Caco-2 (cell line): Measurements from ENCODE around the gene MTRR. TPM values are rescaled to one million over a fixed set of nuclear protein-coding genes. Genes with fewer than 3 reads are reported as not detected.

Experiments used
- Bru-seq: library from RNA; stranded (reverse); fragments of 400-500 nt; gene quantifications from one replicate; lab custom pipeline; 2021; lab: Mats Ljungman, UMichigan
- BruChase-seq, 2 experiments: library from RNA; stranded (reverse); fragments of 400-500 nt; gene quantifications; one replicate each; lab custom pipeline; 2021; lab: Mats Ljungman, UMichigan
- BruUV-seq: library from RNA; stranded (reverse); fragments of 400-500 nt; replicated peaks from 2 replicates; lab custom pipeline; 2021; lab: Mats Ljungman, UMichigan
- CTCF ChIA-PET: fragments of 300-600 bp; sonication (Branson Sonifier 250); formaldehyde crosslinking; loops from one replicate; lab custom pipeline; 2022; ENCODE audit warnings: antibody characterized with exemption; lab: Charles Lee
- POLR2A ChIA-PET: fragments of 300-600 bp; sonication (Branson Sonifier 250); formaldehyde crosslinking; loops from one replicate; lab custom pipeline; 2022; ENCODE audit warnings: antibody characterized with exemption; lab: Charles Lee
- DNase-seq, 2 experiments: peaks; one replicate each; pipeline versions ENCODE4 v3.0.0 to v3.0.0-alpha.2; 2020 to 2022
- H3K27me3 ChIP-seq: replicated peaks from 2 replicates; pipeline ENCODE4 v1.6.0; 2011; ENCODE audit warnings: low read length; ENCODE audit not compliant: control insufficient read depth, insufficient read depth
- H3K36me3 ChIP-seq: 2 replicates; pipeline ENCODE4 v1.5.1; 2011; ENCODE audit warnings: low read length; ENCODE audit not compliant: control insufficient read depth, insufficient read depth
- H3K4me1 ChIP-seq: fragments of 250-450 bp; sonication (Bioruptor Pico); 2 replicates; pipeline ENCODE4 v1.5.1; 2020; ENCODE audit warnings: mild to moderate bottlenecking
- H3K4me3 ChIP-seq: 2 replicates; pipeline ENCODE4 v1.5.1; 2011; ENCODE audit warnings: low read depth, mild to moderate bottlenecking, control low read depth, low read length
- H3K9me3 ChIP-seq: fragments of 250-450 bp; sonication (Bioruptor Pico); 2 replicates; pipeline ENCODE4 v1.5.1; 2020; ENCODE audit warnings: mild to moderate bottlenecking, moderate library complexity
- H3K27ac Mint-ChIP-seq: one replicate; pipeline ENCODE4 v1.8.0; 2022; ENCODE audit warnings: mixed read lengths; ENCODE audit not compliant: unreplicated experiment
- H3K27me3 Mint-ChIP-seq: one replicate; pipeline ENCODE4 v1.8.0; 2022; ENCODE audit warnings: mixed read lengths; ENCODE audit not compliant: insufficient read depth, unreplicated experiment
- H3K36me3 Mint-ChIP-seq: one replicate; pipeline ENCODE4 v1.8.0; 2022; ENCODE audit warnings: mild to moderate bottlenecking, mixed read lengths; ENCODE audit not compliant: insufficient read depth, unreplicated experiment
- H3K4me1 Mint-ChIP-seq: one replicate; pipeline ENCODE4 v1.8.0; 2022; ENCODE audit warnings: low read depth, mixed read lengths; ENCODE audit not compliant: unreplicated experiment
- H3K4me3 Mint-ChIP-seq: one replicate; pipeline ENCODE4 v1.8.0; 2022; ENCODE audit warnings: mild to moderate bottlenecking, moderate library complexity, mixed read lengths; ENCODE audit not compliant: unreplicated experiment
- H3K9me3 Mint-ChIP-seq: one replicate; pipeline ENCODE4 v1.8.0; 2022; ENCODE audit warnings: mixed read lengths; ENCODE audit not compliant: unreplicated experiment
- intact Hi-C: fragments of 100-400 bp; cut with micrococcal nuclease; formaldehyde crosslinking; loops from one replicate; pipeline ENCODE4 v1.10.0; 2022; ENCODE audit not compliant: unreplicated experiment
- long read RNA-seq: library from polyadenylated mRNA; stranded (forward); transcript quantifications from one replicate; pipeline ENCODE4 v2.0.0, GENCODE V29; 2022
- total RNA-seq: library from RNA; stranded (reverse); gene quantifications from 2 replicates; pipeline ENCODE4 v1.2.3, GENCODE V29; 2022
- TF ChIP-seq, protein P1 (sequence below), 2 experiments: fragments of 200-600 bp in 1 of 2; IDR thresholded peaks; 1 replicate in 1 of 2; 2 replicates in 1 of 2; pipeline versions ENCODE4 v1.5.1 to v1.8.0; 2011 to 2022; ENCODE audit warnings: antibody characterized with exemption in 1 of 2, control low read depth in 1 of 2, inconsistent platforms in 1 of 2, low read depth in 1 of 2, low read length in 1 of 2, mild to moderate bottlenecking in 1 of 2, moderate library complexity in 1 of 2; ENCODE audit not compliant: insufficient read depth in 1 of 2, severe bottlenecking in 1 of 2, unreplicated experiment in 1 of 2

Gene MTRR
- 50.1 and 57.6 TPM in 2 replicates for total RNA-seq
- percentile 90 among the genes with signal in this experiment for Bru-seq, nascent RNA
- BruChase-seq, experiment 1, labeled RNA remaining after a 2-hour chase = percentile 85 among the genes with signal in this experiment
- percentile 83 among the genes with signal in this experiment for BruChase-seq, experiment 2, labeled RNA remaining after a 6-hour chase
- long read RNA-seq, transcript MTRR-202 (15 exons, 3,215 nt) = major isoform, 38 of 92 reads
- long read RNA-seq, partial matches to known transcripts = 14 of 92 reads
- long read RNA-seq, other reads (novel, unspliced or antisense) = 34 of 92 reads

DNA sequence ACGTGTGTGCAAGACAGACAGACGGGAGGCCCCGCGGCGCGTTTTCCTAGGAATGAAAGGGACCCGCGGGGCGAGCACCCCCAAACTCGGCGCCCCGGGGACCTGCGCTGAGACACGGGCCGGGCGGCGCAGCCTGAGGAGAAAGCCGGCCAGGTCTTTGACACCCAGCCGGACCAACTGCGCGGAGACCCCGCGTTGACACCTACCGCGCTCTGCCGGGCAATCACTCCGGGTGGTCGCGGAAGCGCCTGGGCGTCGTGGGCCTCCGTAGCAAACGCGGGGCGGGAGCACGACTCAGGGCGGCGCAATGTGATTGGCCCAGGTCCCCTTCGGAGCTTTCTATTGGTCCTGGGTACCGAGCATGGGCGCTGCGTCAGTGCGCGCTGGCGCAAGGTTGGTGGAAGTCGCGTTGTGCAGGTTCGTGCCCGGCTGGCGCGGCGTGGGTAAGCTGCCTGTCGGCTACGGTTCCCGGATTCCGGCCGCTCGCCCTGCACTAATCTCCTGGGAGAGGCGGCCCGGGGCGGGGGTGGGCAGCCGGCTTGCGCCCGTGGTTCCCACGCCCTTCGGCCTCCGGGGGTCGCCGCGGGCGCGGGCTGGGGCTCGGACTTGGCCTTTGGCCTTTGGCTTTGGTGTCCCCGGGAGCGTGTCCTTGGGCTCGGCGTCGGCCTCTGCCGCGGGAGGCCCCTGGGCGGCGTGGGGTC, at the start of gene MTRR, which contains the start of gene FASTKD3:
Gene MTRR (plus strand): TSS at position 376 of the 701 bp plus-strand sequence. CDS start 1,647 bp downstream, outside the sequence.
Gene FASTKD3 (minus strand): TSS at position 259 of the 701 bp plus-strand sequence. CDS start 948 bp downstream, outside the sequence.
- ChIA-PET POLR2A (interaction anchor here (0.7 to 1.2 kb wide), 5 partner anchors 12 to 588 kb away, joined by 3 read pairs; no protein-coding TSS in a partner anchor), CTCF (interaction anchor here (1.7 kb wide), 1 partner anchor 18 kb away, joined by 10 read pairs; the partner anchor contains the start of gene CFAP90)
- peak within 1 kb of the TSS; percentile 96 for H3K4me3 Mint-ChIP-seq
- 0 out of 2 replicates have a peak, but pooled peaks cover 7% of the 10 kb centered on the region for H3K4me1 ChIP-seq
- peaks cover 34% of the 10 kb centered on the region for H3K36me3 Mint-ChIP-seq
- TF ChIP-seq, protein P1, sequence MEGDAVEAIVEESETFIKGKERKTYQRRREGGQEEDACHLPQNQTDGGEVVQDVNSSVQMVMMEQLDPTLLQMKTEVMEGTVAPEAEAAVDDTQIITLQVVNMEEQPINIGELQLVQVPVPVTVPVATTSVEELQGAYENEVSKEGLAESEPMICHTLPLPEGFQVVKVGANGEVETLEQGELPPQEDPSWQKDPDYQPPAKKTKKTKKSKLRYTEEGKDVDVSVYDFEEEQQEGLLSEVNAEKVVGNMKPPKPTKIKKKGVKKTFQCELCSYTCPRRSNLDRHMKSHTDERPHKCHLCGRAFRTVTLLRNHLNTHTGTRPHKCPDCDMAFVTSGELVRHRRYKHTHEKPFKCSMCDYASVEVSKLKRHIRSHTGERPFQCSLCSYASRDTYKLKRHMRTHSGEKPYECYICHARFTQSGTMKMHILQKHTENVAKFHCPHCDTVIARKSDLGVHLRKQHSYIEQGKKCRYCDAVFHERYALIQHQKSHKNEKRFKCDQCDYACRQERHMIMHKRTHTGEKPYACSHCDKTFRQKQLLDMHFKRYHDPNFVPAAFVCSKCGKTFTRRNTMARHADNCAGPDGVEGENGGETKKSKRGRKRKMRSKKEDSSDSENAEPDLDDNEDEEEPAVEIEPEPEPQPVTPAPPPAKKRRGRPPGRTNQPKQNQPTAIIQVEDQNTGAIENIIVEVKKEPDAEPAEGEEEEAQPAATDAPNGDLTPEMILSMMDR (IDR thresholded peaks at IDR 0.05; ENCODE audit: insufficient read depth in 1 of 2, low read depth in 1 of 2, low read length in 1 of 2, severe bottlenecking in 1 of 2, unreplicated experiment in 1 of 2) = no peak
- H3K27ac Mint-ChIP-seq = peak within 1 kb of the TSS; percentile 77
- H3K9me3 Mint-ChIP-seq = no peaks in the 10 kb centered on the region
- peak; percentile 91 to 92 for DNase-seq
- no peaks in the 10 kb centered on the region for H3K27me3 ChIP-seq
- H3K36me3 ChIP-seq = peaks cover 1% of the 10 kb centered on the region; the same call in 1 of the 2 replicates
- intact Hi-C loops = loop anchor here (1.0 kb wide), 2 partner anchors 10 to 19 kb away; no protein-coding TSS in a partner anchor
- peak within 1 kb of the TSS; percentile 95 for H3K4me3 ChIP-seq
- no peaks in the 10 kb centered on the region for H3K4me1 Mint-ChIP-seq
- BruUV-seq = no TSS peak
- H3K9me3 ChIP-seq = no peaks in the 10 kb centered on the region
- no peaks in the 10 kb centered on the region for H3K27me3 Mint-ChIP-seq

DNA sequence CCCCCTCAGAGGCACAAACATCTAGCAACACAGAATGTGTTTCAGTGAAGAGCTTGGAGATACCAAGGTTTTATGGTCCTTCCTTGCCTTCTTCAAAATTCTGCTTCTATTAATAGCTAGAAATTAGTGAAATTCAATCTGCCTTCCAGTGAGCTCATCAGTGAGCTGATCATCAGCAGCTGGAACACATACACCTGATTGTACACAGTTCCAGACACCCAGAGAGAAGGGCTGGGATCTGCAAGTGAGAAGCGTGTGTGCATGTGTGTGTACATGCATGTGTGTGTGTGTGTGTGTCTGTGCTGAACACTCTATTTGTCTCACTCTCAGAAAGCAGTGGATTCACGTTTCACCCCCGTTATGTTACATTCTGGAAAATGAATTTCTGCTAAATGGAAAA, 46.5 kb upstream of the MTRR start:
- Mint-ChIP-seq H3K4me1 (no peaks in the 10 kb centered on the region), H3K27ac (no peak overlapping the region), H3K27me3 (peaks cover 35% of the 10 kb centered on the region), H3K4me3 (no peak overlapping the region), H3K36me3 (no peaks in the 10 kb centered on the region), H3K9me3 (no peaks in the 10 kb centered on the region)
- POLR2A ChIA-PET = no interaction called here
- TF ChIP-seq, protein P1 (IDR thresholded peaks at IDR 0.05; ENCODE audit: insufficient read depth in 1 of 2, low read depth in 1 of 2, low read length in 1 of 2, severe bottlenecking in 1 of 2, unreplicated experiment in 1 of 2) = no peak
- Histone ChIP-seq H3K4me3 (no peak overlapping the region), H3K4me1 (no peaks in the 10 kb centered on the region), H3K36me3 (no peaks in the 10 kb centered on the region), H3K9me3 (no peaks in the 10 kb centered on the region), H3K27me3 (no peaks in the 10 kb centered on the region; the same call in 1 of the 2 replicates)
- BruUV-seq = no TSS peak
- DNase-seq = no peak
- intact Hi-C loops = no loop called here
- CTCF ChIA-PET = no interaction called here

DNA sequence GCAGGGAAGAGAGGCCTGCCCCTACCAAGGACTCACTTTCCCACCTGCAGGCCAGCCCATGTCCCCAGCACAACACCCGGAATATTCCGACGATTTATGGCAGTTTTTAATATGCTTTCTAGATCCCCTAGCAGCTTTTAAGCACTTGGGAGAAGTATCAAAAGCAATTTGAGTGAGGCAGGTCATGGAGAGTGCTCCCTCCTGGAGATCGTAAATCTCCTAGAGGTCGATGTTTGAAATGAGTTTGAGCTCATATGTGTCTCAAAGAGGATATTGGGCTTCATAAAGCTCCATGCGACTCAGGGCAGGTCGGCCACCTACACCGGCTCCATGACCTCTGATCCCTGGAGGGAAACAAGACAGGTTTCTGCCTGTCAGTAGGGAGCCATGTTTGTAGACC, 45.4 kb upstream of the MTRR start:
- Mint-ChIP-seq H3K27me3 (peaks cover 38% of the 10 kb centered on the region), H3K9me3 (no peaks in the 10 kb centered on the region), H3K4me1 (no peaks in the 10 kb centered on the region), H3K36me3 (no peaks in the 10 kb centered on the region), H3K27ac (no peak overlapping the region), H3K4me3 (no peak overlapping the region)
- H3K27me3 ChIP-seq = no peaks in the 10 kb centered on the region; the same call in 1 of the 2 replicates
- H3K36me3 ChIP-seq = no peaks in the 10 kb centered on the region
- TF ChIP-seq, protein P1 (IDR thresholded peaks at IDR 0.05; ENCODE audit: insufficient read depth in 1 of 2, low read depth in 1 of 2, low read length in 1 of 2, severe bottlenecking in 1 of 2, unreplicated experiment in 1 of 2) = no peak
- H3K4me3 ChIP-seq = no peak overlapping the region
- H3K9me3 ChIP-seq = no peaks in the 10 kb centered on the region
- intact Hi-C loops = no loop called here
- POLR2A ChIA-PET = no interaction called here
- no peaks in the 10 kb centered on the region for H3K4me1 ChIP-seq
- BruUV-seq = no TSS peak
- no peak for DNase-seq
- CTCF ChIA-PET = no interaction called here
